Inflammatory macrophage (primary cell): ENCODE data around the gene LRP3.
A peak's percentile ranks its signal among the peaks of the same experiment; 100 is the strongest.
"Not testable (repeated sequence)": the region's sequence is repeated elsewhere in the genome, so short reads cannot be mapped to it uniquely, and the experiment has no call there.

Experiments
- DNase-seq, 2 donors: peaks; one replicate each; pipeline ENCODE4 v3.0.0-alpha.2; 2020 to 2022

Gene LRP3

DNA sequence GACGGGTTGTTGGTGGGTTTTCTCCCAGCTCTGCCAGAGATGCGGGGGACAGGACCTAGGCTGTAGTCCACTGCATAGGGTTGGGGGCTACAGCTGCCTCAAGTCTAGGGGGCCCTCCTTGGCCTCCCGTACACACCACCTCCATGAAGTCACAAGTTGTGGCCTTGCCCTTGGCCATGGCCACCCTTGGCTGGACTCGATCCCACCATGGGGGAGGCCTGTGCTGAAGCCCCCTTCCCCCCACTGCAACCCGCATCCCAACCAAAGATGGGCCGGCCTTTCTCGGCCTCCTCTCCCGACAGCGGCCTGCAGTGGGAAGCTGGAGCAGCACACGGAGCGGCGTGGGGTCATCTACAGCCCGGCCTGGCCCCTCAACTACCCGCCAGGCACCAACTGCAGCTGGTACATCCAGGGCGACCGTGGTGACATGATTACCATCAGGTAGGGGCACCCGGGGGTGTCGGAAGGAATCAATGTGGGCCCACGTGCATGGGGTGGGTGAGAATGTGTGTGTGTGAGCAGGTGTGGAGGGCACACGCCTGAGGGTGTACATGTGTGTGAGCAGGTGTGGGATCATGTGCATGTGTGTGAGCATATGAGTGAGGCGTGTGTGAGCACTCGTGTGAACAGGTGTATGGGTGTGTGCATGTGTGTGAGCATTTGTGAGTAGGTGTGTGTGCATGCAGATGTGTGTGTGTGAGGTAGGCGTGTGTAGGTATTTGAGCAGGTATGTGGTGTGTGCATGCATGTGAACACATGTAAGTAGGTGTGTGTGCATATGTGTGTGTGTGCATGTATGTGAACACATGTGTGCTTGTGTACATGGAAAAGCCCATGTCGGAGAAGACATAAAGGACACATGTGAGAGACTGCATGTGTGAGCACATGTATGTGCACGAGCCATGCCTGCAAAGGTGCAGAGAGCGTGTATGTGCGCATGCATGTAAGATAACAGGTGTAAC, 8.7 kb downstream of the LRP3 start:
- DNase-seq: no peak

DNA sequence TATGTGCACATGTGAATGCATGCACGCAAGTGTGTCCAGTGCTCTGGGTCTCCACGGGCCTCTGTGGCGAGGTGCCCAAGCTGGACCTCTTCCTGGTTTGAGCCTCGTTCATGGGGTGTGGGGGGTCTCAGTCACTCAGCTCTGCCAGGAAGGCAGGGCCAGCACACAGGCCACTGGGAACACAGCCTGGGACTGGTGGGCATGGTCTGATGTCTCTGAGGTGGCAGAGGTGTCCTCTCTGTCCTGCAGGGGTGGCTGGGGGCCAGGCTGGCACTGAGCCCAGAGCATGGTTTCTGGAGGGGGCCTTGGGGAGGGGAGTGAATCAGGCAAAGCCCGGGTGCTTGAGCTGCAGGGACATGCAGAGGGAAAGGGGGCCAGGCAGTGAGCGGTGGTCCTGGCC, 9.4 kb downstream of the LRP3 start:
- no peak for DNase-seq

DNA sequence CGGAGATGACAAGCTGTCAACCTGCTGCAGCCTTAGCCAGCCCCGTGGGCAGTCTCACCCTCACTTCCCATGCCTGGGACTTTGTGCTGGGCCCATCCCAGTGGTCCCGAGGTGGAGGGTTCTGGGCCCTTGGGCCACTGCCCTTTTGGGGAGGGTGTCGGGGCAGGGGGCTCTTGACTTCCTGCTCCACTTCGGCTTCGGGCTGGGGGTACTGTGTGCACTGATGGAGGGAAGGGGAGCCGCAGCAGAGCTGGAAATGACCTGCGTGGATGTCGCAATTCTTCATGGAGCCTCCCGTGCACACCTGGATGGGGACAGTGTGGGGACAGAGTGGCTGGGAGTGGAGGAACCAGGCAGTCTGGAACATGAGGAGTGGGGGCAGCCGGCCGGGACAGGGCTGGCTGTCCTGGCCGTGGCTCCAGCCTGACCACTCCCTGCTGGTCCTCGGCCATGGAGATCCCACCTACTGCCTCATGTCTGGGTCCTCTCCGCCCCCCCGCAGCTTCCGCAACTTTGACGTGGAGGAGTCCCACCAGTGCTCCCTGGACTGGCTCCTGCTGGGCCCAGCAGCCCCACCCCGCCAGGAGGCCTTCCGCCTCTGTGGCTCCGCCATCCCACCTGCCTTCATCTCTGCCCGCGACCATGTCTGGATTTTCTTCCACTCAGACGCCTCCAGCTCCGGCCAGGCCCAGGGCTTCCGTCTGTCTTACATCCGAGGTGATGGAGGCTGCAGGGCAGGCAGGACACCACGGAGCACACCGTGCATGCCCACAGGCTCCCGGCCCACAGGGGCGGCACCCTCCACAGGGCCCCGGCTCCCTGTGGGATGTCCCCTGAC, 10.2 kb downstream of the LRP3 start:
- no peak for DNase-seq

DNA sequence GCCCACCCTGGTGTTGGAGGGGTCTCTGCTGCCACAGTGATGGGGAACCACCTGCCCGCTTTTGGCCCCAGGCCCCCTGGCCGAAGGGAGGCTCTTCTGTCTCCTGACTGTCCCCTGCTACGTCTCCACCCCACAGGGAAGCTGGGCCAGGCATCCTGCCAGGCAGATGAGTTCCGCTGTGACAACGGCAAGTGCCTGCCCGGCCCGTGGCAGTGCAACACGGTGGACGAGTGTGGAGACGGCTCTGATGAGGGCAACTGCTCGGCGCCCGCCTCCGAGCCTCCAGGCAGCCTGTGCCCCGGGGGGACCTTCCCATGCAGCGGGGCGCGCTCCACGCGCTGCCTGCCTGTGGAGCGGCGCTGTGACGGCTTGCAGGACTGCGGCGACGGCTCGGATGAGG, 11.0 kb downstream of the LRP3 start:
- DNase-seq: no peak

DNA sequence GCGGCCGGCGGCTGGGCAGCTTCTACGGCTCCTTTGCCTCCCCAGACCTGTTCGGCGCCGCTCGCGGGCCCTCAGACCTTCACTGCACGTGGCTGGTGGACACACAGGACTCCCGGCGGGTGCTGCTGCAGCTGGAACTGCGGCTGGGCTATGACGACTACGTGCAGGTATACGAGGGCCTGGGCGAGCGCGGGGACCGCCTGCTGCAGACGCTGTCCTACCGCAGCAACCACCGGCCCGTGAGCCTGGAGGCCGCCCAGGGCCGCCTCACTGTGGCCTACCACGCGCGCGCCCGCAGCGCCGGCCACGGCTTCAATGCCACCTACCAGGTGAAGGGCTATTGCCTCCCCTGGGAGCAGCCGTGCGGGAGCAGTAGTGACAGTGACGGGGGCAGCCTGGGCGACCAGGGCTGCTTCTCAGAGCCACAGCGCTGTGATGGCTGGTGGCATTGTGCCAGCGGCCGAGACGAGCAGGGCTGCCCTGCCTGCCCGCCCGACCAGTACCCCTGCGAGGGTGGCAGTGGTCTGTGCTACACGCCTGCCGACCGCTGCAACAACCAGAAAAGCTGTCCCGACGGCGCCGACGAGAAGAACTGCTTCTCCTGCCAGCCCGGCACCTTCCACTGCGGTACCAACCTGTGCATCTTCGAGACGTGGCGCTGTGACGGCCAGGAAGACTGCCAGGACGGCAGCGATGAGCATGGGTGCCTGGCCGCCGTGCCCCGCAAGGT, 11.6 kb downstream of the LRP3 start:
- no peak for DNase-seq

DNA sequence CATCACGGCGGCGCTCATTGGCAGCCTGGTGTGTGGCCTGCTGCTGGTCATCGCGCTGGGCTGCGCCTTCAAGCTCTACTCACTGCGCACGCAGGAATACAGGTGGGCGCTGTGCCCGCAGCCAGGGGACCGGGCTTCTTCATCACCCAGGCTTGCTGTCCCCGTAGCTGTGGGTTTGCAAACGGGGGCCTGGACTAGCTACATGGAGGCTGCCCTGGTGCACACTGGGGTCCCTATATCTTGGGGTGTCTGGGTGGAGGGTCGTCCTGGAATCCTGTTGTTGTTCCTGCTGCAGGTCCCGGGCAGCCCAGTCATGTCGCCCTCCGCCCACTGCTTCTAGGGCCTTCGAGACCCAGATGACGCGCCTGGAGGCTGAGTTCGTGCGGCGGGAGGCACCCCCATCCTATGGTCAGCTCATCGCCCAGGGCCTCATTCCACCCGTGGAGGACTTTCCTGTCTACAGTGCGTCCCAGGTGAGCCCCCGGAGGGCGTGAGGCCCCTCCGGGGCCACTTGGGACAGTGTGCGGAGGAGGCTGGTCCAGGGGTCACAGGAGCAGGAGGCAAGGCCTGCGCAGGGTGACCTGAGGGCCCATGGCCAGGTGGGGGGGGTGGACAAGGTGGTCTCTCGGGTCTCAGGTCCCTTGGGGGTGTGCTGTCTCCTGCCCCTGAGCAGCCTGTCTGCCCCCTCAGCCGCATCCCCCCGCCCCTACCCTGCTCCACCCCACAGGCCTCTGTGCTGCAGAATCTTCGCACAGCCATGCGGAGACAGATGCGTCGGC, 12.3 kb downstream of the LRP3 start:
- DNase-seq: no peak

DNA sequence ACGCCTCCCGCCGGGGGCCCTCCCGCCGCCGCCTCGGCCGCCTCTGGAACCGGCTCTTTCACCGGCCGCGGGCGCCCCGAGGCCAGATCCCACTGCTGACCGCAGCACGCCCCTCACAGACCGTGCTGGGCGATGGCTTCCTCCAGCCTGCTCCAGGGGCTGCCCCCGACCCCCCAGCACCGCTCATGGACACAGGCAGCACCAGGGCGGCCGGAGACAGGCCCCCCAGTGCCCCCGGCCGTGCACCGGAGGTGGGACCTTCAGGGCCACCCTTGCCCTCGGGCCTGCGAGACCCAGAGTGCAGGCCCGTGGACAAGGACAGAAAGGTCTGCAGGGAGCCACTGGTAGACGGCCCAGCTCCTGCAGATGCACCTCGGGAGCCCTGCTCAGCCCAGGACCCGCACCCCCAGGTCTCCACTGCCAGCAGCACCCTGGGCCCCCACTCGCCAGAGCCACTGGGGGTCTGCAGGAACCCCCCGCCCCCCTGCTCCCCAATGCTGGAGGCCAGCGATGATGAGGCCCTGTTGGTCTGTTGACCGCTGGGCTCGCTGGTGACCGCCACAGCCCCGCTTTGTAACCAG, 13.0 kb downstream of the LRP3 start:
- no peak for DNase-seq

DNA sequence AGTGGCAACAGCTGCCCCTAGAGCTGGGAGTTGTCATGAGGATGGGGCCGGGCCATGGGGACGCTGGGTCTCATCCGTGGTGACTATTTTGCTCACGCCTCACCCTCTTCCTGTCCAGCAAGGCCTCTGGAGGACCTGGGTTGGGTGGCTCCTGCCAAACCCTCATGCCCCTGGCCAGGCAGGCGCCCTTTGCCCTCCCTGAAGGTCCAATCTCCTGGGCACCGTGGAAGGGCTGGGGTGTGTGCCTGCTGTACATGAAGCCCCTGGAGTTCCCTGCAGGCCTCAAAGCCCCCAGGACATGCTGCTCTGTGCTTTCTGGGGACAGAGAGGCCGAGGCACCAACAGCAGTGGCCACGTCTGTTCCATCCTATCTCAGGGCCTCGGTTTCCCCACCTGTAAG, 13.8 kb downstream of the LRP3 start:
- no peak for DNase-seq

DNA sequence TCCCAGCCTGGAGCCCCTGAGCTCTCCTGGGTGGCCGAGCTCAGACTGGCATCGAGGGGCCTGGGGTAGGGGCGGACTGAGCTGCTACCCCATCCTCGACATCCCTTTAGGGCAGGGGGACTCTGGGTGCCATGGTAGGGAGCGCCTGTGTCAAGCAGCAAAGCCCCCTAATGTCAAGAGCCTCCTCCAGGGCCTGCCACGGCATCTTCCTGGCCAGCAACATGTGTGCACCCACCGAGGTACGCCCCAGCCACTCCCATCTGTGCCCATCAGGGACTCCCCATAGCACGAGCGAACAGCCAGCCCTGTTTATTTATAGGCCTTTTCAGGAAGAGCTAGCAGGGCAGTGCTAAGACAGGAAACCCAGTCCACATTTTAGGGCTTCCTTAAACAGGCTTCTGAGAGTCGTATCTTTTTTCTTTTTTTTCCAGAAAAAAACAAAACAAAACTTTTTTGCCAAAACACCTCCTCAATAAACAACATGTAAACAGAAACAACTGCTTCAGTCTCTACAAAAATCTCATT, 14.3 kb downstream of the LRP3 start:
- DNase-seq: peak; percentile 24 to 36

DNA sequence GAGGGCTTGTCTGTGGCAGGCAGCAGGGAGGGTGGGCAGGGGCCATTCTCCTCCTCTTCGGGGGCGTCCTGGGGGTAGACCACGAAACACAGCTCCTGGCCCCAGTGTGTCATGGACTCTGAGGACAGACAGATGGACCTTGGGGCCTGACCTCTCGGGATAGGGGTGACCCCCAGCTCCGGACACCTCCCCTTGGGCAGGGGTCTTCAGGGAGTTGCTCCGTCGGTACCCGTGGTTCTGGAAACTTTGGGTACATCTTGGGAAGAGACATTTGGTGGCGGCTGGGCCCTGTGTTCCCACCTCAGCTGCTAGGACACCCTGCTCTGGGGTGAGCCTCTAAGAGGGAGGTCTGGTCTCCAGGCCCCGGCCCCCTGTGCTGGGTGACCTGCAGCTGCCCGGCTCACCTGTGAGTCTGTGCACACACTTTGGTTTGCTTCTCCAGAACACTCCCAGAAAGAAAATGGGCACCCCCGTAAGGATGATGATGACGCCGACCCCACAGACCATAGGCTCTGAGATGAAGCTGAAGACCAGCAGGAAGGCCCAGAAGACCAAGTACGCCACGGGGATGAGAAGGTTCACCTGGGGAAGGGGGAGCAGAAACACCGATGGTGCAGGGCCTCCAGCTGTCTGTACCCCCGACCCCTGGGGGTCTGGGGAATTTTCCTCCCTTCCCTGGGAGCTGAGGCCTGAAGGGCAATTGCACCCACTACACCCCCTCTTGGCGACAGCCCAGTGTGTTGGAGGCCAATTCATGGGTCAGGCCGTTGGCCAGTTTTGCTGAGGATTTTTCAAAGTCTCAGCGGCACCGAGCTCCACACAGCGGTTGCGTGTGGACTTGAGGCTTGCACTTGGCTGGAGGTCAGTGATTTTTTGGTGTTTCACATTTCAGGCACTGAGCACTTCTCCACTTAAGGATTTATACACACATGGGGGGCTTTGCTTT, 15.0 kb downstream of the LRP3 start:
- DNase-seq: no peak

DNA sequence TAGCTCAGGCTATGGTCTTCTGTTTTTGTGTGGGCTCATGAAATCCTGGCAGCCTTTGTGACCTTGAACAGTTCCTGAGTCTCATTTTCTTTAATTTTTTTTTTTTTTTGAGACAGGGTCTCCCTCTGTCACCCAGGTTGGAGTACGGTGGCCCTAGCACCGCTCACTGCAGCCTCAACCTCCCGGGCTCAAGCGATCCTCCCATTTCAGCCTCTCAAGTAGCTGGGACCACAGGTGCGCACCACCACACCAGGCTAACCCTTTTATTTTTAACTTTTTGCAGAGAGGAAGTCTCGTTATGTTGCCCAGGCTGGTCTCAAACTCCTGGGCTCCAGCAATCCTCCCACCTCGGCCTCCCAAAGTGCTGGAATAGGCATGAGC, 15.7 kb downstream of the LRP3 start:
- not testable (repeated sequence) for DNase-seq

DNA sequence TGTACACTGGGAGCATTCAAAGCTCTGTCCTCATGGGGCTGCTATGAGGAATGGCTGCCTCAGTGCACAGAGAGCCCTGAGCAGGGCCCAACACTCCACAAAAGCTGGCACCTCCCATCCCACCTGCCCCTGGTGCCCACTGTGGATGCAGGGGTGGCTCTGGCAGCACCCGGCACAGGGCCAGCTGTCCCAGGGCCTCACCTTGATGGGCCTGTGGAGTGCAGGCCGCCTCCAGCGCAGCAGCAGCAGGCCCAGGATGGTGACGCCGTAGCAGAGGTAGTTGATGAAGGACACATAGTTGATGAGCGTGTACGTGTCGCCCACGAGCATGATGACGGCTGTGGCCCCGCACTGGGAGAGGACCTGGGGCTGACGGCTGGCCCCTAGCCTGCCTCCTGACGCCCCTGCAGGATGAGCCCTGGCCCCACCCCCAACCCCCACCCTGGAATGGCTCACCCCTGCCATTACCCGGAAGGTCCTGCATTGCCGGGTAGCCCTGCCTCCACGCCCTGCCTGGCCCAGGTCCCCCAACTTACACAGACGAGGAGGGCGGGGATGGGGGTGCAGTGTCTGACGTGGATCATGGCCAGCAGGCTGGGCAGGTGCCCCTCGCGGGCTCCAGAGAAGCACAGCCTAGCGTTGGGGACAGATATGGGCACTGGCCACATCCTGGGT, 16.3 kb downstream of the LRP3 start:
- no peak for DNase-seq

DNA sequence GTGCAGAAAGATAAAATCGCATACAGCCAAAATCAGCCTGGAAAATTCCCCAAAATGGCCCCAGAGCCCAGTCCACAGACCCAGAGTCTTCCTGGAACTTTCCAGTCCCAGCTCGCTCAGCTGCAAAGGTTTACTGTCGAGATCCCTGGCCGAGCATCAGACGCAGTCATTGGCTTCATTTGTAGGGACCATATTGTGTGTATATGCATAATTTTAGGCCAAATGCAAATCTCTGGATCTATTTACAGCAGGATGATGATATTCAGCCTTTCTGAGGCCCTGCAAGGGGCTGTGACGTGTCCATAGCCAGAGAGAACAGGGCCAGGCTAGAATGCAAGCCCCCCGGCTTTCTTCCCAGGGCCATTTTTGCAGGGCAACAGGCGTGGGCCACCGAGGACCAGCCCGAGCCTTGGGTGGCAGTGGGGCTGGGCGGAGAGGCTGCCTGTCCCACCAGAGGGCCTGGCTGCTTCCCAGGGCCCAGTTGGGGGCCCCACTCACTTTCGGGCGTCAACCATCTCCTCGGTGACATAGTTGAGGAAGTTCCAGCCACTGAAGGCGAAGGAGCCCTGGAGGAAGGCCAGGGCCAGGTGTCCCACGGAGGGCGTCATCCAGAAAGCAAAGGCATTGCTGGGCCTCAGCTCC, 17.8 kb downstream of the LRP3 start:
- DNase-seq: no peak

DNA sequence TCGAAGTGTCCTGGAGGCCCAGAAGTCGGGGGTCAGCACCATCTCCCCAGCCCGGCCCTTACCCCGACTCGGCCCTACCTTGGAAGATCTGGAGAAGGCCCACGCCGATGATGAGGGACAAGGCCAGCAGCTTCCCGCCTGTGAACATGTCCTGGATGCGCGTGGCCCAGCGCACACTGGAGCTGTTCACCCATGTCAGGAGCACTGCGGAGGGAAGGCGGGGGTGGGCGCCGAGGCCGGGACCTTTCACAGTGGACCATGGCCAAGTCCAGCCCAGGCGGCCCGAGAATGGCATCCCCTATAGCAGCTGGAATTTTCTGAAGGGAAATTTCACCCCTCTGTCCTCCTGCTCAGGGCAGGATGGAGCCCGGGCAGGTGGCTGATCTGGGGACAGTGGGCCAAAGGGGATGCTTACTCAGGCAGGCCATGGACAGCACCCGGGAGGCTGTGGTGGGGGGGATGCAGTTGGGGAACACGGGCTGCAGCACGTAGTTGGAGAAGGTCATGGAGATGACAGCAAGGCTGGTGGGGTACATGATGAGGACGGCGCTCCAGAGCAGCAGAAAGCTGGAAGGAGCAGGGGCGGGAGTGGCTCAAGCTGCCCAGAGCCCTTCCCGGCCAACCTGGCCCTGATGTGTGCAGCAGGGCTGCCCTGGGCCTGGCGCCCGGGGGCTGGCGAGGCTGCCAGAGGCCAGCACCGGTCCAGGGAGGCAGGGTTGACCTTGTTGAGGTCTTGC, 18.5 kb downstream of the LRP3 start:
- DNase-seq: no peak

DNA sequence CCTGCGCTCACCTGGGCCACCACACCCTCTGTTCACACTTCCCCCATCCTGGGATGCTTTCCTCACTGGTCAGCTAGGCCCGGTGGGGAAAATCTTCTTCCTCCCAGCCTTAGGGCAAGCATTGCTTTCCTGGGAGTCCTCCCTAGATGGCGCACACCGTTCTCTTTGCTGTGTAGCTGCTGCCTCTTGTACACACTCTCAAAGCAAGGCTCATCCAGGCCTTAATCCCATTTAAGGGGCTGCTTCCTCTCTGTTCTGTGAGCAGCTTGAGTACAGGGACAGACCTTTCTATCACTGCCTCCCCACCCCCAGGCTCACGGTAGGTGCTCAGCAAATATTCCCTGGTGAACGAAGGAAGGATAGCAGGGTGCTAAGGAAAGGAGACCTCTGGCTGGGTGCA, 20.5 kb downstream of the LRP3 start:
- peak; percentile 24 to 55 for DNase-seq

DNA sequence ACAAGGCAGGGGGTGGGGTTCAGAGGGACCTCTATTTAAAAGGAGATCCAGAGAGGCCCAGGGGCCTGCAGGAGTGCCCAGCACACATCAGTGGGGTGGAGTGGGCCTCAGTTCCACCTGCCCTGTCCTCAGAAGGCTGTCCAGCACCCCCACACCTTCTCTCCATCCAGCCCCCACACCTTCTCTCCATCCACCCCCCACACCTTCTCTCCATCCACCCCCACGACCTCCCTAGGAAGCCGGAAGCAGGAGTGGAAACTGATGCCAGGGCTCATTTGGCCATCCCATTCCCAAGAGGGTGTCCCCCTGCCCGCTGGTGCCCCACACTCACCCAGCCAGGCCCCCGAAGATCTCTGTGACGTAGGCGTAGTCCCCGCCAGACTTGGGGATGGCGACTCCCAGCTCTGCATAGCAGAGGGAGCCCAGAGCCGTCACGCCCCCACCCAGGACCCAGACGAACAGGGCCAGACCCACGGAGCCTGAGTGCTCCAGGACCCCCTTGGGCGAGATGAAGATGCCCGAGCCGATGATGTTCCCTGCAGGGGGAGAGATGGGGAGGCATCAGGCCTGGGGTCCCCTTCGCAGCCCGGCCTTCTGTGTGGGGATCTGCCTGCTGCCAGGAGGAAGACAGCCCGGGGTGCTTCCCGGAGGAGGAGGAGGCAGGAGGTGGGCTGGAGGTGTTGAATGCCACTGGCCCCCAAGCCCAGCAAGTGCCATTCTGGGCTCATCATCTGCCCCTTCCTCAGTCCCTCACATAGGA, 21.5 kb downstream of the LRP3 start:
- DNase-seq: no peak

DNA sequence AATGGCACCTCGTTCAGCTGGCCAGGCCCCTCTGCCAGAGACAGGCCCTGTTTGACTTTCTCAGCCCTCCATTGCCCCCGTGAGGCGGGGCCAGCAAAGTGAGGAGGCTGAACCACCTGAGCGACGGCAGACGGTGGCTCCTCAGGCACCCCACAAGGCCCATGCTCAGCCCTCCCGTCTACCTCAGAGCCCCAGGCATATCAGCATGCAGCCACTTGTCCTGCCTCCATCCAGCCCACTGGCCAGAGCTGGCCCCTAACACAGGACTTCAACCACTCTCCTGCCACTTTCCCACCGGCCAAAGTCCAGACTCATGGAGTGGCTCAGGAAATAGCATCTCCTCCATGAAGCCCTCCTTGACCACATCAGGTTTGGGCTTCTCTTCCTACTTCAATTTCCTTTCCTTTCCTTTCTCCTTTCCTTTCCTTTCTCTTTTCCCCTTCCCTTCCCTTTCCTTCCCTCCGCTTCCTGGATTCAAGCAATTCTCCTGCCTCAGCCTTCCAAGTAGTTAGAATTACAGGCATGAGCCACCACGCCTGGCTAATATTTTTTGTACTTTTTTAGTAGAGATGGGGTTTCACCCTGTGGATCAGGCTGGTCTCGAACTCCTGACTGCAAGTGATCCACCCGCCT, 22.2 kb downstream of the LRP3 start:
- DNase-seq: no peak
